ENCODE results near the gene SLC4A8. TPM values are rescaled to one million over a fixed set of nuclear protein-coding genes. Genes with fewer than 3 reads are reported as not detected.

SLC4A8 gene
- total RNA-seq, 1 experiment from 2014 or later, result 1.4 TPM

- no peak overlapping the region for H3K4me3 ChIP-seq (replicated peaks in 1 of 2; ENCODE audit: low read depth in 1 of 2, low read length in 2 of 2)
- CTCF ChIA-PET, result interaction anchor here (1.5 kb wide), 1 partner anchor 9 kb away, joined by 3 read pairs; no protein-coding TSS in a partner anchor
- DNase-seq (ENCODE audit: low read depth, low spot score) (no peak), ATAC-seq (no peak)
- TF ChIP-seq ELF1 (IDR thresholded peaks at IDR 0.05; ENCODE audit: borderline replicate concordance, low read depth), result no peak
- no peak for TF ChIP-seq EZH2 (IDR thresholded peaks at IDR 0.05)
- TF ChIP-seq TCF7L2 (IDR thresholded peaks at IDR 0.05; ENCODE audit: borderline replicate concordance, extremely low read depth, insufficient read depth, insufficient read length), result no peak
- no peak for TF ChIP-seq EGR1 (IDR thresholded peaks at IDR 0.05; ENCODE audit: low read depth)
- TF ChIP-seq SIN3A (IDR thresholded peaks at IDR 0.05; ENCODE audit: low read depth), result no peak
- TF ChIP-seq JUND (IDR thresholded peaks at IDR 0.05), result no peak
- TF ChIP-seq, protein P1, sequence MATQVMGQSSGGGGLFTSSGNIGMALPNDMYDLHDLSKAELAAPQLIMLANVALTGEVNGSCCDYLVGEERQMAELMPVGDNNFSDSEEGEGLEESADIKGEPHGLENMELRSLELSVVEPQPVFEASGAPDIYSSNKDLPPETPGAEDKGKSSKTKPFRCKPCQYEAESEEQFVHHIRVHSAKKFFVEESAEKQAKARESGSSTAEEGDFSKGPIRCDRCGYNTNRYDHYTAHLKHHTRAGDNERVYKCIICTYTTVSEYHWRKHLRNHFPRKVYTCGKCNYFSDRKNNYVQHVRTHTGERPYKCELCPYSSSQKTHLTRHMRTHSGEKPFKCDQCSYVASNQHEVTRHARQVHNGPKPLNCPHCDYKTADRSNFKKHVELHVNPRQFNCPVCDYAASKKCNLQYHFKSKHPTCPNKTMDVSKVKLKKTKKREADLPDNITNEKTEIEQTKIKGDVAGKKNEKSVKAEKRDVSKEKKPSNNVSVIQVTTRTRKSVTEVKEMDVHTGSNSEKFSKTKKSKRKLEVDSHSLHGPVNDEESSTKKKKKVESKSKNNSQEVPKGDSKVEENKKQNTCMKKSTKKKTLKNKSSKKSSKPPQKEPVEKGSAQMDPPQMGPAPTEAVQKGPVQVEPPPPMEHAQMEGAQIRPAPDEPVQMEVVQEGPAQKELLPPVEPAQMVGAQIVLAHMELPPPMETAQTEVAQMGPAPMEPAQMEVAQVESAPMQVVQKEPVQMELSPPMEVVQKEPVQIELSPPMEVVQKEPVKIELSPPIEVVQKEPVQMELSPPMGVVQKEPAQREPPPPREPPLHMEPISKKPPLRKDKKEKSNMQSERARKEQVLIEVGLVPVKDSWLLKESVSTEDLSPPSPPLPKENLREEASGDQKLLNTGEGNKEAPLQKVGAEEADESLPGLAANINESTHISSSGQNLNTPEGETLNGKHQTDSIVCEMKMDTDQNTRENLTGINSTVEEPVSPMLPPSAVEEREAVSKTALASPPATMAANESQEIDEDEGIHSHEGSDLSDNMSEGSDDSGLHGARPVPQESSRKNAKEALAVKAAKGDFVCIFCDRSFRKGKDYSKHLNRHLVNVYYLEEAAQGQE (IDR thresholded peaks at IDR 0.05; ENCODE audit: low read depth), result no peak
- TF ChIP-seq YY1 (IDR thresholded peaks at IDR 0.05; ENCODE audit: extremely low read depth, insufficient replicate concordance, low read depth, low read length), result no peak
- no peak for TF ChIP-seq CTCF (IDR thresholded peaks at IDR 0.05 in 2 of 3, conservative IDR thresholded peaks at IDR 0.05 in 1 of 3; ENCODE audit: borderline replicate concordance in 1 of 3, insufficient read depth in 1 of 3, low read depth in 2 of 3, low read length in 2 of 3)
- no peak for TF ChIP-seq RAD21 (IDR thresholded peaks at IDR 0.05; ENCODE audit: low read depth)
- no peak for TF ChIP-seq POLR2AphosphoS5 (IDR thresholded peaks at IDR 0.05; ENCODE audit: low read depth, low read length)
- no peak for TF ChIP-seq SP1 (IDR thresholded peaks at IDR 0.05; ENCODE audit: low read depth)
- TF ChIP-seq MAX (IDR thresholded peaks at IDR 0.05), result no peak
- TF ChIP-seq CEBPB (IDR thresholded peaks at IDR 0.05; ENCODE audit: low read depth), result no peak
- no peak for TF ChIP-seq SRF (IDR thresholded peaks at IDR 0.05; ENCODE audit: low read depth)
- no peak for TF ChIP-seq ZNF274 (IDR thresholded peaks at IDR 0.05; ENCODE audit: low read depth, low read length)
- no peak for TF ChIP-seq ZBTB33 (IDR thresholded peaks at IDR 0.05; ENCODE audit: extremely low read depth, insufficient replicate concordance, low read length)
- no peak for TF ChIP-seq POLR2A (IDR thresholded peaks at IDR 0.05; ENCODE audit: borderline replicate concordance, extremely low read depth, insufficient read depth, insufficient read length)
- no peak overlapping the region for H2AFZ ChIP-seq (ENCODE audit: low read depth, low read length, poor library complexity, severe bottlenecking)
- H3K36me3 ChIP-seq (ENCODE audit: control insufficient read depth in 1 of 2, insufficient read depth in 2 of 2, low read length in 2 of 2), result no peaks in the 10 kb centered on the region
- POLR2A ChIA-PET, result no interaction called here
- H3K9ac ChIP-seq (ENCODE audit: low read length), result no peak overlapping the region
- BruUV-seq (replicated peaks), result no TSS peak
- RAD21 ChIA-PET (ENCODE audit: low non-redundant PET in 1 of 2, low total read pairs in 2 of 2, uncharacterized antibody in 2 of 2, unreplicated experiment in 2 of 2), result no interaction called here
- peaks cover 37% of the 10 kb centered on the region for H3K27me3 ChIP-seq (ENCODE audit: insufficient read depth, low read length)
- no peak overlapping the region for H3K27ac ChIP-seq (ENCODE audit: low read depth, low read length)
- H3K9me3 ChIP-seq (ENCODE audit: control insufficient read depth in 1 of 2, insufficient read depth in 1 of 2, low read depth in 1 of 2, low read length in 2 of 2), result no peaks in the 10 kb centered on the region
- H3K9me2 ChIP-seq (ENCODE audit: insufficient read depth), result no peaks in the 10 kb centered on the region
- H3K4me2 ChIP-seq (ENCODE audit: low read length), result no peak overlapping the region
- H4K20me1 ChIP-seq (ENCODE audit: insufficient read depth), result no peaks in the 10 kb centered on the region; the same call in 1 of the 2 replicates
- no peaks in the 10 kb centered on the region for H3K79me2 ChIP-seq (ENCODE audit: insufficient read depth, low read length)
- intact Hi-C loops (cut with micrococcal nuclease), result no loop called here
- no peaks in the 10 kb centered on the region for H3K4me1 ChIP-seq (ENCODE audit: control insufficient read depth in 1 of 2, insufficient read depth in 2 of 2, low read length in 2 of 2)
Measured at GRCh38 chr12:51512438-51512837, 87.8 kb downstream of the SLC4A8 start.

All from HCT116 (cell line).